K562 (cell line): ENCODE data around the gene CCDC148. TPM values are rescaled to one million over a fixed set of nuclear protein-coding genes. Genes with fewer than 3 reads are reported as not detected.

Experiments
- ATAC-seq: fragments of 200-7000 bp; cut with Tn5 transposase; 3 replicates; pipeline ENCODE4 v1.9.1; 2020; ENCODE audit warnings: moderate library complexity
- BruUV-seq: library from RNA; stranded (reverse); fragments of 400-500 nt; replicated peaks from 2 replicates; lab custom pipeline; 2021; lab: Mats Ljungman, UMichigan
- CTCF ChIA-PET: fragments of 300-600 bp; formaldehyde crosslinking; extraction: SDS; loops from one replicate; lab custom pipeline; 2021; ENCODE audit warnings: low intra/inter-chr PET ratio; lab: Yijun Ruan, JAX
- POLR2A ChIA-PET: fragments of 300-600, 350-650 bp; sonication (Branson Sonifier 250); formaldehyde crosslinking; extraction: SDS; loops from one replicate; lab custom pipeline; 2021; ENCODE audit warnings: antibody characterized with exemption, inconsistent platforms; lab: Yijun Ruan, JAX
- DNase-seq, 4 experiments: peaks; one replicate each; pipeline versions ENCODE4 v3.0.0 to v3.0.0-alpha.2; 2011 to 2018; ENCODE audit warnings: low spot score in 3 of 4, mixed read lengths in 3 of 4; ENCODE audit errors: extremely low read depth in 1 of 4
- FAIRE-seq: peaks from 2 replicates; lab custom pipeline; 2011; peaks lifted over from hg19 to GRCh38; lab: Jason Lieb, UNC
- H2AFZ ChIP-seq: 2 replicates; pipeline ENCODE4 v1.6.0; 2011; ENCODE audit warnings: low read depth, low read length, control low read depth, inconsistent platforms
- H3K27ac ChIP-seq: fragments of 200-600 bp; 3 replicates; pipeline ENCODE4 v1.8.0; 2011; ENCODE audit warnings: low read depth, mild to moderate bottlenecking, control low read depth, inconsistent platforms, low read length, moderate library complexity, mixed read lengths; ENCODE audit errors: extremely low read depth
- H3K27me3 ChIP-seq, 2 experiments: fragments of 300-600 bp in 1 of 2; 2 replicates in 1 of 2; 3 replicates in 1 of 2; pipeline versions ENCODE4 v1.6.0 to v1.8.0; 2011; ENCODE audit warnings: inconsistent platforms in 2 of 2, low read length in 2 of 2, mild to moderate bottlenecking in 1 of 2, mixed read lengths in 1 of 2, moderate library complexity in 1 of 2; ENCODE audit not compliant: control insufficient read depth in 2 of 2, insufficient read depth in 2 of 2
- H3K36me3 ChIP-seq: fragments of 300-600 bp; 3 replicates; pipeline ENCODE4 v1.8.0; 2011; ENCODE audit warnings: mild to moderate bottlenecking, low read length, inconsistent platforms; ENCODE audit not compliant: control insufficient read depth, insufficient read depth
- H3K4me1 ChIP-seq, 2 experiments: fragments of 200-600 bp in 1 of 2; replicated peaks in 1 of 2; 2 replicates in 1 of 2; 3 replicates in 1 of 2; pipeline versions ENCODE4 v1.5.1 to v1.8.0; 2011; ENCODE audit warnings: inconsistent platforms in 2 of 2, low read length in 2 of 2, mild to moderate bottlenecking in 1 of 2, mixed read lengths in 1 of 2, moderate library complexity in 1 of 2; ENCODE audit not compliant: control insufficient read depth in 2 of 2, insufficient read depth in 2 of 2
- H3K4me2 ChIP-seq: 2 replicates; pipeline ENCODE4 v1.6.1; 2011; ENCODE audit warnings: low read length, control low read depth, inconsistent platforms, mixed read lengths; ENCODE audit not compliant: insufficient read depth
- H3K4me3 ChIP-seq: fragments of 200-600 bp; sonication (generic), shearing (Covaris generic); 2 replicates; pipeline ENCODE4 v1.5.1; 2016; ENCODE audit warnings: control low read depth, inconsistent platforms
- H3K79me2 ChIP-seq: fragments of 200-600 bp; 3 replicates; pipeline ENCODE4 v1.8.0; 2011; ENCODE audit warnings: low read length, inconsistent platforms; ENCODE audit not compliant: control insufficient read depth, insufficient read depth
- H3K9ac ChIP-seq, 2 experiments: 2 replicates each; pipeline versions ENCODE4 v1.6.0 to v1.6.1; 2011; ENCODE audit warnings: low read depth in 2 of 2, low read length in 2 of 2, control low read depth in 1 of 2, inconsistent platforms in 1 of 2, mild to moderate bottlenecking in 1 of 2, mixed read lengths in 1 of 2; ENCODE audit not compliant: insufficient read depth in 1 of 2
- H3K9me1 ChIP-seq: one replicate; pipeline ENCODE4 v1.6.0; 2011; ENCODE audit warnings: inconsistent platforms, mild to moderate bottlenecking, low read length, moderate library complexity; ENCODE audit not compliant: control insufficient read depth, insufficient read depth
- H3K9me3 ChIP-seq: replicated peaks from 2 replicates; pipeline ENCODE4 v1.5.1; 2011; ENCODE audit warnings: low read depth, low read length, inconsistent platforms; ENCODE audit not compliant: control insufficient read depth, insufficient read depth
- H4K20me1 ChIP-seq: replicated peaks from 2 replicates; pipeline ENCODE4 v1.6.1; 2011; ENCODE audit warnings: low read length, inconsistent platforms, mixed read lengths; ENCODE audit not compliant: control insufficient read depth, insufficient read depth
- DACH1 ChIP-seq: fragments of 450-650 bp; IDR thresholded peaks from 2 replicates; pipeline ENCODE4 v1.6.1; 2018; ENCODE audit not compliant: partially characterized antibody
- HCFC1 ChIP-seq: IDR thresholded peaks from 2 replicates; pipeline ENCODE4 v1.6.1; 2012; ENCODE audit warnings: low read depth, low read length, improper control_type of control experiment
- NRF1 ChIP-seq, 2 experiments: fragments of 450-650 bp; IDR thresholded peaks in 1 of 2; conservative IDR thresholded peaks in 1 of 2; 2 replicates each; pipeline ENCODE4 v1.6.1; 2014; ENCODE audit warnings: mild to moderate bottlenecking in 2 of 2
- OTX1 ChIP-seq: fragments of 450-650 bp; formaldehyde crosslinking; IDR thresholded peaks from 2 replicates; pipeline ENCODE4 v1.4.0; 2022; ENCODE audit warnings: mild to moderate bottlenecking
- PKNOX1 ChIP-seq: fragments of 450-650 bp; IDR thresholded peaks from 2 replicates; pipeline ENCODE4 v1.6.1; 2016
- RAD51 ChIP-seq: fragments of 450-650 bp; IDR thresholded peaks from 2 replicates; pipeline ENCODE4 v1.7.1; 2016; ENCODE audit warnings: low read depth, mild to moderate bottlenecking, borderline replicate concordance
- SP1 ChIP-seq: sonication (generic); formaldehyde crosslinking; IDR thresholded peaks from 2 replicates; pipeline ENCODE4 v1.8.1; 2022; ENCODE audit warnings: mild to moderate bottlenecking, missing genetic modification reagents
- STAT6 ChIP-seq: sonication (generic); formaldehyde crosslinking; IDR thresholded peaks from 2 replicates; pipeline ENCODE4 v1.8.1; 2023; ENCODE audit warnings: mild to moderate bottlenecking, missing genetic modification reagents
- TCF15 ChIP-seq: fragments of 250-450 bp; sonication (Bioruptor Pico); IDR thresholded peaks from 2 replicates; pipeline ENCODE4 v1.8.0; 2022; ENCODE audit warnings: moderate library complexity, mild to moderate bottlenecking, inconsistent platforms
- ZNF165 ChIP-seq: fragments of 250-450 bp; sonication (Bioruptor Pico); IDR thresholded peaks from 2 replicates; pipeline ENCODE4 v1.4.0; 2020; ENCODE audit warnings: borderline replicate concordance
- ZSCAN29 ChIP-seq: fragments of 450-650 bp; IDR thresholded peaks from 2 replicates; pipeline ENCODE4 v1.6.1; 2017
- WGBS: fragments of 100-300 bp; shearing (Covaris generic); methylation state at CpG from one replicate; pipeline ENCODE4 v1.1.6; 2016; ENCODE audit warnings: low coverage, mixed read lengths; ENCODE audit not compliant: insufficient coverage; ENCODE audit errors: missing lambda C conversion rate; 5-methylcytosine and 5-hydroxymethylcytosine counted together
- in situ Hi-C: fragments of 300-500 bp; cut with MboI; formaldehyde crosslinking; loops from 4 replicates; pipeline ENCODE4 v1.15.0; 2018; ENCODE audit warnings: inconsistent platforms, mixed read lengths
- intact Hi-C: fragments of 100-400 bp; cut with micrococcal nuclease; formaldehyde crosslinking; loops from 2 replicates; pipeline ENCODE4 v1.14.2; 2022
- polyA plus RNA-seq, 8 experiments: library from polyadenylated mRNA; depleted of rRNA in 4 of 8; stranded (reverse) in 5 of 8; unstranded in 3 of 8; fragments of >200 nt; fragmentation: Nextera tagmentation in 2 of 8; fragmentation: Illumina TruSeq in 1 of 8; extraction: Ambion mirVana in 2 of 8; extraction: Trizol in 1 of 8; gene quantifications; 2 replicates each; pipeline versions ENCODE4 v1.2.1 to v1.2.3, GENCODE V29; 2011 to 2014; ENCODE audit warnings: inconsistent platforms in 1 of 8, missing spikeins in 1 of 8
- total RNA-seq, 7 experiments: library from RNA; depleted of rRNA in 6 of 7; stranded (reverse); fragments of >200 nt in 6 of 7; fragmentation: Illumina TruSeq in 2 of 7; extraction: Trizol in 2 of 7; gene quantifications; 2 replicates each; pipeline versions ENCODE4 v1.2.1 to v1.2.3, GENCODE V29; 2011 to 2021; ENCODE audit warnings: low replicate concordance in 1 of 7
- TF ChIP-seq, protein P1 (sequence below), 3 experiments: IDR thresholded peaks in 2 of 3; conservative IDR thresholded peaks in 1 of 3; 2 replicates each; pipeline ENCODE4 v1.5.1; 2011 to 2012; ENCODE audit warnings: low read length in 3 of 3, mild to moderate bottlenecking in 3 of 3, control low read depth in 2 of 3, improper control_type of control experiment in 1 of 3, inconsistent platforms in 1 of 3, low read depth in 1 of 3, mixed read lengths in 1 of 3, moderate library complexity in 1 of 3; ENCODE audit not compliant: insufficient read depth in 2 of 3

Gene CCDC148
- total and polyA plus RNA-seq, 9 of the 15 experiments (the other 6 are each of a cell fraction or from before 2014, with no cell fraction given), result 0.10 to 1.4 (median 0.65) TPM

- H3K36me3 ChIP-seq, result no peaks in the 10 kb centered on the region
- ChIA-PET POLR2A (interaction anchor here (0.6 to 2.9 kb wide), 5 partner anchors 11 to 310 kb away, joined by 3 to 9 read pairs (median 4); no protein-coding TSS in a partner anchor), CTCF (interaction anchor here (1.0 kb wide), 1 partner anchor 566 kb away, joined by 3 read pairs; no protein-coding TSS in a partner anchor)
- H3K27me3 ChIP-seq, result no peaks in the 10 kb centered on the region
- H2AFZ ChIP-seq, result no peak overlapping the region
- intact Hi-C loops, result loop anchor here (1.0 to 10.0 kb wide), 4 partner anchors 145 to 566 kb away; no protein-coding TSS in a partner anchor
- no peaks in the 10 kb centered on the region for H3K79me2 ChIP-seq
- H3K27ac ChIP-seq, result no peak overlapping the region
- DNase-seq (peak in 1 of 4 experiments; percentile 39), ATAC-seq (peak; percentile 81), FAIRE-seq (no peak)
- H3K9me3 ChIP-seq, result no peaks in the 10 kb centered on the region
- H4K20me1 ChIP-seq, result no peaks in the 10 kb centered on the region
- no TSS peak for BruUV-seq
- in situ Hi-C loops, result no loop called here
- H3K9ac ChIP-seq, result no peak overlapping the region
- H3K9me1 ChIP-seq, result no peaks in the 10 kb centered on the region
- H3K4me3 ChIP-seq, result no peak overlapping the region
- WGBS, result 42% methylated on average over 2 of the region's 2 CpGs
- H3K4me1 ChIP-seq, result no peaks in the 10 kb centered on the region
- no peak overlapping the region for H3K4me2 ChIP-seq
- TF ChIP-seq DACH1 (no peak), STAT6 (CRISPR knock-in tag) (no peak), ZSCAN29 (no peak), RAD51 (no peak), NRF1 (conservative IDR thresholded peaks at IDR 0.05 in 1 of 2, IDR thresholded peaks at IDR 0.05 in 1 of 2) (no peak), ZNF165 (CRISPR knock-in tag) (no peak), TCF15 (CRISPR knock-in tag) (no peak), SP1 (CRISPR knock-in tag) (no peak), HCFC1 (no peak), OTX1 (CRISPR knock-in tag) (no peak), PKNOX1 (no peak)
- TF ChIP-seq, protein P1, sequence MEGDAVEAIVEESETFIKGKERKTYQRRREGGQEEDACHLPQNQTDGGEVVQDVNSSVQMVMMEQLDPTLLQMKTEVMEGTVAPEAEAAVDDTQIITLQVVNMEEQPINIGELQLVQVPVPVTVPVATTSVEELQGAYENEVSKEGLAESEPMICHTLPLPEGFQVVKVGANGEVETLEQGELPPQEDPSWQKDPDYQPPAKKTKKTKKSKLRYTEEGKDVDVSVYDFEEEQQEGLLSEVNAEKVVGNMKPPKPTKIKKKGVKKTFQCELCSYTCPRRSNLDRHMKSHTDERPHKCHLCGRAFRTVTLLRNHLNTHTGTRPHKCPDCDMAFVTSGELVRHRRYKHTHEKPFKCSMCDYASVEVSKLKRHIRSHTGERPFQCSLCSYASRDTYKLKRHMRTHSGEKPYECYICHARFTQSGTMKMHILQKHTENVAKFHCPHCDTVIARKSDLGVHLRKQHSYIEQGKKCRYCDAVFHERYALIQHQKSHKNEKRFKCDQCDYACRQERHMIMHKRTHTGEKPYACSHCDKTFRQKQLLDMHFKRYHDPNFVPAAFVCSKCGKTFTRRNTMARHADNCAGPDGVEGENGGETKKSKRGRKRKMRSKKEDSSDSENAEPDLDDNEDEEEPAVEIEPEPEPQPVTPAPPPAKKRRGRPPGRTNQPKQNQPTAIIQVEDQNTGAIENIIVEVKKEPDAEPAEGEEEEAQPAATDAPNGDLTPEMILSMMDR (IDR thresholded peaks at IDR 0.05 in 2 of 3, conservative IDR thresholded peaks at IDR 0.05 in 1 of 3; ENCODE audit: insufficient read depth in 2 of 3, low read depth in 1 of 3, low read length in 3 of 3), result peak; percentile 36 to 69 (median 56); a peak in 5 of 6 replicates
Observed at GRCh38 chr2:158179660-158180059, 276.9 kb downstream of the CCDC148 start.
